ENCODE results near the gene CCDC14.

GRCh38 chr3:123872621-123873020, 88.4 kb downstream of the CCDC14 start:
- TF ChIP-seq RFX5 (IDR thresholded peaks at IDR 0.05; ENCODE audit: low read depth, low read length) (no peak), ZNF764 (CRISPR knock-in tag; IDR thresholded peaks at IDR 0.05; ENCODE audit: low read depth) (no peak), ZFP30 (CRISPR knock-in tag; IDR thresholded peaks at IDR 0.05; ENCODE audit: borderline replicate concordance) (no peak), ZNF347 (CRISPR knock-in tag; IDR thresholded peaks at IDR 0.05; ENCODE audit: low read depth) (no peak), ELK1 (CRISPR knock-in tag; IDR thresholded peaks at IDR 0.05) (no peak), HINFP (tag; conservative IDR thresholded peaks at IDR 0.05; ENCODE audit: low read depth) (no peak), MAX (CRISPR knock-in tag; IDR thresholded peaks at IDR 0.05) (no peak)
